Cardiac fibroblast (primary cell): ENCODE measurements around the gene OTUD7B.
A peak's percentile ranks its signal among the peaks of the same experiment; 100 is the strongest.
"Not testable (repeated sequence)": the region's sequence is repeated elsewhere in the genome, so short reads cannot be mapped to it uniquely, and the experiment has no call there.

Source experiments
- DNase-seq, 2 donors: peaks; one replicate each; pipeline versions ENCODE4 v3.0.0 to v3.0.0-alpha.2; 2010; ENCODE audit warnings: low read depth in 2 of 2
- H3K4me3 ChIP-seq, 2 donors: replicated peaks in 1 of 2; 1 replicate in 1 of 2; 2 replicates in 1 of 2; pipeline ENCODE4 v1.5.1; 2011; ENCODE audit warnings: low read depth in 2 of 2, low read length in 2 of 2, mild to moderate bottlenecking in 2 of 2, moderate library complexity in 1 of 2
- CTCF ChIP-seq: IDR thresholded peaks from one replicate; pipeline ENCODE4 v1.5.1; 2011; ENCODE audit warnings: low read depth, mild to moderate bottlenecking, low read length, inconsistent platforms

The OTUD7B gene

DNA sequence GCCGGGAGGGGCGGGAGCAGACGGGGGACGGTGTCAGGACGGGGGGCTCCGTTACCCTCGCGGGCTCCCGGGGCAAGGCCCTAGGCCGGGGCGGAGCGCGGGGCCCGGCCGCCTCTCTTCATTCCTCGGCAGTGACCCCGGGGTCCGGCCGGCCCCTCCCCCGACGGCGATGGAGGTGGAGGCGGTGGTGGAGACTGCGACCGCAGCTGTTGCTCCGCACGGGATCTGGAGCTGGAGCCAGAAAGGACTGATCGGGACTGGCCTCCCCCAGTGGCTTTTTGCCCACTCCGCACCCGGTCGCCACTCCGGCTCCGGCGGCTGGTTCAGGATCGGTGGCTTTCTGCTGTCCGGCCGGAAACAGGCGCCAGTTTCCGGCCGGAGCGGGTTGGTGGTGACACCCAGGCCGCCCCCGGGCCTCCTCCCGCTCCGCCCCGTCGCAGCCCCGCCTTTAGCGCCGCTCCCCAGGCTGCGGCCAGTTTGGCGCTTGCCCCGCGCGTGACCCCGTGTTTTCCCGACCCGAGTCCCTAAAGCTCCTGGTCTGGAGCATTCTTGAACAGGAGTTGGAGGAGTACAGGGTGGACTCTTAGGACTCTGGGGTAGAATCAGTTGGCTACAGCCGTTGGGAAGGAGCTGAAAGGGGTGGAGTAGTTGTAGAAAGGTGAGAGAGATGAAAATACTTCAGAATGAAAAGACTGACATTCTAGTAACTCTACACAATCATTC is at the start of gene OTUD7B:
Gene OTUD7B (minus strand): TSS at position 334 of the 723 bp plus-strand sequence. CDS start 33,216 bp downstream, outside the sequence.
- peak; percentile 88 to 92 for DNase-seq
- TF ChIP-seq CTCF = no peak
- peak within 1 kb of the TSS; percentile 86 to 87 for H3K4me3 ChIP-seq

GRCh38 chr1:150060260-150060659 is 49.7 kb upstream of the OTUD7B start:
- no peak for TF ChIP-seq CTCF
- no peak for DNase-seq
- no peak overlapping the region for H3K4me3 ChIP-seq

DNA sequence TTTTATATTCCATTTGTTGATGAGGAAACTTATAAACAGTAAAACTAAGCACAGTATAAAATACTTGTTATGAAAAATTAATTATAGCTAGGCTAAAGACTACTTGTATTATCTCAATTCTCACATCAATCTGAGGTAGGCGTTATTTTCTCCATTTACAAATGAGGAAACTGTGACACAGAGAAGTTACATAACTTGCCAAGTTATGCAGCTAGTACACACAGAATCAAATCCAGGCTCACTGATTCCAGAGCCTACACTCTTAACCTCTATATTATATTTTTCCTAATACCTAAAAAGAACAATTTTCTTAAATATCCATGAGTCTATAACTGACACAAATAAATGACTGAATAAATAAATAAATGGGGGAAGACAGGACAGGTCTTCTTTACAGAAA is 45.9 kb upstream of the OTUD7B start:
- no peak for DNase-seq
- no peak for TF ChIP-seq CTCF
- no peak overlapping the region for H3K4me3 ChIP-seq

DNA sequence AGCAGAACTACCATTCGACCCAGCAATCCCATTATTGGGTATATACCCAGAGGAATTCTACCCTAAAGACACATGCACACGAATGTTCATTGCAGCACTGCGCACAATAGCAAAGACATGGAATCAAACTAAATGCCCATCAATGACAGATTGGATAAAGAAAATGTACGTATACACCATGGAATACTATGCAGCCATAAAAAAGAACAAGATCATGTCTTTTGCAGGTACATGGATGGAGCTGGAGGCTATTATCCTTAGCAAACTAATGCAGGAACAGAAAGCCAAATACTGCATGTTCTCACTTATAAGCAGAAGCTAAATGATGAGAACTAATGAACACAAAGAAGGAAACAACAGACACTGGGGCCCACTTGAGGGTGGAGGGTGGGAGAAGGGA is 45.0 kb upstream of the OTUD7B start:
- not testable (repeated sequence) for DNase-seq, H3K4me3 ChIP-seq

DNA sequence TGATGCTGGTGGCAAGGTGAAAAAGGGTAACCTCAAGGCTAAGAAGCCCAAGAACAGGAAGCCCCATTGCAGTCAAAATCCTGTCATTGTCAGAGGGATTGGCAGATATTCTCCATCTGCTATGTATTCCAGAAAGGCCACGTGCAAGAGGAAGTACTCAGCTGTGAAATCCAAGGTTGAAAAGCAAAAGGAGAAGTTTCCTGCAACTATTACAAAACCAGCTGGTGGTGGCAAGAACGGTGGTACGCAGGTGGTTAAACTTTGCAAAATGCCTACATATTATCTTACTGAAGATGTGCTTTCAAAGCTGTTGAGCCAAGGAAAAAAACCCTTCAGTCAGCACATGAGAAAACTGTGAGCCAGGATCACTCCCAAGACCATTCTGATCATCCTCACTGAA is 43.4 kb upstream of the OTUD7B start:
- H3K4me3 ChIP-seq = no peak overlapping the region
- no peak for DNase-seq
- TF ChIP-seq CTCF = no peak

- not testable (repeated sequence) for H3K4me3 ChIP-seq, DNase-seq
These were observed 41.4 kb upstream of the OTUD7B start for GRCh38 chr1:150051905-150052412.

DNA sequence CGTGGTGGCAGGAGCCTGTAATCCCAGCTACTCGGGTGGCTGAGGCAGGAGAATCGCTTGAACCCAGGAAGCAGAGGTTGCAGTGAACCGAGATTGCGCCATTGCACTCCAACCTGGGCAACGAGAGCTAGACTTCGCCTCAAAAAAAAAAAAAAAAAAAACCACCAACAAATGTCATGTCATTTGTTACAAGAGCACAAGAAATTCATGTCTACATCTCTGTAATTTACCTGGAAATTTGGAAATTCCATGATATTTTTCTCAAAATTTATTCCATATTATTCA is 40.5 kb upstream of the OTUD7B start:
- DNase-seq = no peak
- no peak for TF ChIP-seq CTCF
- no peak overlapping the region for H3K4me3 ChIP-seq

DNA sequence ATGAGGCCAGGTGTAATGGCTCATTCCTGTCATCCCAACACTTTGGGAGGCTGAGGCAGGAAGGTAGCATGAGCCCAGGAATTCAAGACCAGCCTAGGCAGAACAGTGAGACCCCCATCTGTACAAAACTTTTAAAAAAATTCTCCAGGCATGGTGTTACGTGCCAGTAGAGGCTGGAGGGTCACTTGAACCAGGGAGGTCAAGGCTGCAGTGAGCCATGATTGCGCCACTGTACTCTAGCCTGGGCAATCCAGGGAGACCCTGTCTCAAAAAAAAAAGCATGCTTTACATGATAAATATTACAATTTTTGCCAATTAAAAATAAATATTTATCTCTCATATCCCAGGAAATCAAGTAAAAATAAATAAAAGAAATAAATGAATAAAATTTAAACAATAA is 39.4 kb upstream of the OTUD7B start:
- no peak overlapping the region for H3K4me3 ChIP-seq
- DNase-seq = no peak
- TF ChIP-seq CTCF = no peak
